Activated CD8-positive, alpha-beta T cell treated with anti-CD3 and anti-CD28 coated beads, Interleukin-2, amount 10 ng/mL, durations not matched to agents 7 days and 5 days (primary cell): ENCODE measurements around the gene PXYLP1. TPM values are rescaled to one million over a fixed set of nuclear protein-coding genes. Genes with fewer than 3 reads are reported as not detected.
A peak's percentile ranks its signal among the peaks of the same experiment; 100 is the strongest.

Experiments
- ATAC-seq: fragments of 150-1000 bp; cut with Tn5 transposase; one replicate; pipeline ENCODE4 v1.10.0; 2021; ENCODE audit warnings: moderate library complexity
- CTCF ChIA-PET: fragments of 350-600 bp; sonication (Branson Sonifier 250); formaldehyde crosslinking; loops from one replicate; lab custom pipeline; 2021; ENCODE audit warnings: antibody characterized with exemption; lab: Charles Lee
- POLR2A ChIA-PET: fragments of 350-600 bp; sonication (Branson Sonifier 250); formaldehyde crosslinking; loops from one replicate; lab custom pipeline; 2021; ENCODE audit warnings: antibody characterized with exemption; lab: Charles Lee
- DNase-seq: peaks from one replicate; pipeline ENCODE4 v3.0.0-alpha.2; 2020
- H3K27ac Mint-ChIP-seq: one replicate; pipeline ENCODE4 v1.8.0; 2021; ENCODE audit warnings: mild to moderate bottlenecking, mixed read lengths
- H3K27me3 Mint-ChIP-seq: one replicate; pipeline ENCODE4 v1.8.0; 2021; ENCODE audit warnings: low read depth, mixed read lengths
- H3K36me3 Mint-ChIP-seq: one replicate; pipeline ENCODE4 v1.8.0; 2021; ENCODE audit warnings: low read depth, mixed read lengths
- H3K4me1 Mint-ChIP-seq: one replicate; pipeline ENCODE4 v1.8.0; 2021; ENCODE audit warnings: low read depth, mixed read lengths
- H3K4me3 Mint-ChIP-seq: one replicate; pipeline ENCODE4 v1.8.0; 2021; ENCODE audit warnings: mild to moderate bottlenecking, mixed read lengths
- H3K9me3 Mint-ChIP-seq: one replicate; pipeline ENCODE4 v1.8.0; 2022; ENCODE audit warnings: mixed read lengths; ENCODE audit not compliant: insufficient read depth
- total RNA-seq, 2 experiments: library from RNA; stranded (reverse); gene quantifications; one replicate each; pipeline ENCODE4 v1.2.3, GENCODE V29; 2021

Gene PXYLP1, protein sequence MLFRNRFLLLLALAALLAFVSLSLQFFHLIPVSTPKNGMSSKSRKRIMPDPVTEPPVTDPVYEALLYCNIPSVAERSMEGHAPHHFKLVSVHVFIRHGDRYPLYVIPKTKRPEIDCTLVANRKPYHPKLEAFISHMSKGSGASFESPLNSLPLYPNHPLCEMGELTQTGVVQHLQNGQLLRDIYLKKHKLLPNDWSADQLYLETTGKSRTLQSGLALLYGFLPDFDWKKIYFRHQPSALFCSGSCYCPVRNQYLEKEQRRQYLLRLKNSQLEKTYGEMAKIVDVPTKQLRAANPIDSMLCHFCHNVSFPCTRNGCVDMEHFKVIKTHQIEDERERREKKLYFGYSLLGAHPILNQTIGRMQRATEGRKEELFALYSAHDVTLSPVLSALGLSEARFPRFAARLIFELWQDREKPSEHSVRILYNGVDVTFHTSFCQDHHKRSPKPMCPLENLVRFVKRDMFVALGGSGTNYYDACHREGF
- total RNA-seq = 10 to 100 TPM; 15.0 to 16.5 TPM

GRCh38 chr3:141231101-141231951 is at the start of gene PXYLP1:
PXYLP1 (plus strand) TSS chr3:141231825; CDS start chr3:141260176, 28,351 bp downstream.
- Mint-ChIP-seq H3K4me1 (peaks cover 50% of the 10 kb centered on the region), H3K36me3 (peaks cover 15% of the 10 kb centered on the region), H3K9me3 (no peaks in the 10 kb centered on the region), H3K27me3 (no peaks in the 10 kb centered on the region), H3K4me3 (peak within 1 kb of the TSS; percentile 87), H3K27ac (peak within 1 kb of the TSS; percentile 96)
- ChIA-PET CTCF (interaction anchor here (0.7 to 11.1 kb wide), 32 partner anchors 9 to 281 kb away, joined by 3 to 337 read pairs (median 6); no protein-coding TSS in a partner anchor), POLR2A (interaction anchor here (0.6 to 4.7 kb wide), 25 partner anchors 8 to 256 kb away, joined by 3 to 60 read pairs (median 4); no protein-coding TSS in a partner anchor)
- DNase-seq (peak; percentile 93), ATAC-seq (peak; percentile 94)

GRCh38 chr3:141183606-141184005 is 48.0 kb upstream of the PXYLP1 start:
- ChIA-PET POLR2A (no interaction called here), CTCF (interaction anchor here (1.3 to 3.9 kb wide), 3 partner anchors 9 to 183 kb away, joined by 3 to 24 read pairs (median 5); no protein-coding TSS in a partner anchor)
- no peak for DNase-seq
- Mint-ChIP-seq H3K27me3 (peaks cover 3% of the 10 kb centered on the region), H3K4me1 (no peaks in the 10 kb centered on the region), H3K27ac (no peak overlapping the region), H3K9me3 (no peaks in the 10 kb centered on the region), H3K4me3 (no peak overlapping the region), H3K36me3 (no peaks in the 10 kb centered on the region)
- ATAC-seq = no peak

GRCh38 chr3:141184430-141184829 is 47.2 kb upstream of the PXYLP1 start:
- no peak overlapping the region for H3K27ac Mint-ChIP-seq
- DNase-seq (no peak), ATAC-seq (no peak)
- H3K9me3 Mint-ChIP-seq = no peaks in the 10 kb centered on the region
- ChIA-PET POLR2A (no interaction called here), CTCF (interaction anchor here (1.3 to 3.9 kb wide), 2 partner anchors 8 to 183 kb away, joined by 3 to 24 read pairs; no protein-coding TSS in a partner anchor)
- H3K36me3 Mint-ChIP-seq = no peaks in the 10 kb centered on the region
- H3K4me1 Mint-ChIP-seq = no peaks in the 10 kb centered on the region
- H3K4me3 Mint-ChIP-seq = no peak overlapping the region
- H3K27me3 Mint-ChIP-seq = peaks cover 5% of the 10 kb centered on the region

GRCh38 chr3:141191097-141191749 is 40.4 kb upstream of the PXYLP1 start:
- H3K27ac Mint-ChIP-seq = no peak overlapping the region
- CTCF ChIA-PET = interaction anchor here (0.7 to 4.4 kb wide), 25 partner anchors 8 to 1886 kb away, joined by 3 to 71 read pairs (median 6); partner anchors contain the start of gene PXYLP1

DNA sequence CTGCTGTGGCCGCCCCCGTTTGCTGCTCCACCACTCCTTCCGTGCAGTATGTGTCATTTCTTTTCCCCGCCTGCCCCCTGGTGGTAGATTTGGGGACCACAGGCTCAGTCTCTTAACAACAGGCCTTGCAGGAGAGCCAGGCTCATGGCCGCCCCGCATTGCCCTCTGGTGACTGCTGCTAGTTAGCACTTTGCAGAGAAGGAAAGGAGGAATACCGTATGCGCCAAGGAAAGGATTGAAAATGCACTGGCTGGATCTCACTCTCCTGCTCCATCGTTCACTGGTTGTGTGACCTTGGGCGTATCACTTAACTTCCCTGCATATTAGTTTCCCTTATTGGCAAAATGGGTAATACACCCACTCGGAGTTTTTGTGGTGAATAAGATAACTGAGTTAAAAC is 39.3 kb upstream of the PXYLP1 start:
- POLR2A ChIA-PET = interaction anchor here (0.7 kb wide), 1 partner anchor 193 kb away, joined by 3 read pairs; no protein-coding TSS in a partner anchor
- Mint-ChIP-seq H3K4me1 (peaks cover 14% of the 10 kb centered on the region), H3K4me3 (no peak overlapping the region), H3K27ac (no peak overlapping the region), H3K9me3 (no peaks in the 10 kb centered on the region), H3K36me3 (no peaks in the 10 kb centered on the region), H3K27me3 (peaks cover 21% of the 10 kb centered on the region)
- DNase-seq = peak; percentile 97
- peak; percentile 100 for ATAC-seq
- CTCF ChIA-PET = interaction anchor here (0.6 to 4.4 kb wide), 31 partner anchors 9 to 1887 kb away, joined by 3 to 71 read pairs (median 6); partner anchors contain the start of gene PXYLP1

More at GRCh38 chr3:141191097-141191749, 40.4 kb upstream of the PXYLP1 start:
- ATAC-seq (no peak), DNase-seq (no peak)
- H3K27me3 Mint-ChIP-seq = peaks cover 10% of the 10 kb centered on the region
- H3K4me1 Mint-ChIP-seq = peaks cover 14% of the 10 kb centered on the region
- H3K9me3 Mint-ChIP-seq = no peaks in the 10 kb centered on the region
- POLR2A ChIA-PET = interaction anchor here (0.7 kb wide), 1 partner anchor 192 kb away, joined by 3 read pairs; no protein-coding TSS in a partner anchor
- no peak overlapping the region for H3K4me3 Mint-ChIP-seq
- H3K36me3 Mint-ChIP-seq = no peaks in the 10 kb centered on the region

- DNase-seq (no peak), ATAC-seq (no peak)
- no peak overlapping the region for H3K27ac Mint-ChIP-seq
- ChIA-PET POLR2A (interaction anchor here (0.6 kb wide), 1 partner anchor 240 kb away, joined by 3 read pairs; no protein-coding TSS in a partner anchor), CTCF (interaction anchor here (0.8 to 4.4 kb wide), 15 partner anchors 9 to 294 kb away, joined by 3 to 71 read pairs (median 7); partner anchors contain the start of gene PXYLP1)
- H3K4me3 Mint-ChIP-seq = no peak overlapping the region
- H3K9me3 Mint-ChIP-seq = no peaks in the 10 kb centered on the region
- no peaks in the 10 kb centered on the region for H3K36me3 Mint-ChIP-seq
- peaks cover 14% of the 10 kb centered on the region for H3K4me1 Mint-ChIP-seq
- peaks cover 29% of the 10 kb centered on the region for H3K27me3 Mint-ChIP-seq
Measured at GRCh38 chr3:141193066-141193830, 38.4 kb upstream of the PXYLP1 start.

DNA sequence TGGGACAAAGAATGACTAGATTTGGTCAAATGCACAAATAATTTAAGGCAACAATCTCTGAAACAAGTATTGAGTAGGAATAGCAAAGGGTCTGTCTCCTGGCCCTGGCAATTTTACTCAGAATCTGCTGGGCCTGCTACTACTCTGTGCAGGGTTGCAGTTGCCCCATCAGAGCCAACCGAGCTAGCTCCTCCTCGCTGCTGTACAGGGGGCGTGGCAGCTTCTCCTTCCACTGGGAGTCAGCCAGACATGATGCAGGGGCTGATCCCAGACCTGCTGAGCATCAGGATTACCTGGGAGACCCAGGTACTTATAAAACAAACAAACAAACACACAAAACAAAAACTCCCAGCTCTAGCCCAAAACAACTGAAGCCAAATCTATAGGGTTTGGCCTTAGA is 30.5 kb upstream of the PXYLP1 start:
- CTCF ChIA-PET = interaction anchor here (0.9 to 2.3 kb wide), 6 partner anchors 9 to 251 kb away, joined by 3 to 8 read pairs (median 4); partner anchors contain the start of gene PXYLP1
- no peak for ATAC-seq
- Mint-ChIP-seq H3K36me3 (no peaks in the 10 kb centered on the region), H3K27ac (no peak overlapping the region), H3K4me1 (no peaks in the 10 kb centered on the region), H3K9me3 (no peaks in the 10 kb centered on the region), H3K4me3 (no peak overlapping the region), H3K27me3 (peaks cover 44% of the 10 kb centered on the region)
- no peak for DNase-seq
- POLR2A ChIA-PET = no interaction called here

GRCh38 chr3:141202682-141203081 is 28.9 kb upstream of the PXYLP1 start:
- Mint-ChIP-seq H3K27ac (no peak overlapping the region), H3K27me3 (peaks cover 35% of the 10 kb centered on the region), H3K36me3 (no peaks in the 10 kb centered on the region), H3K9me3 (no peaks in the 10 kb centered on the region), H3K4me1 (no peaks in the 10 kb centered on the region), H3K4me3 (no peak overlapping the region)
- ChIA-PET CTCF (interaction anchor here (1.3 to 2.3 kb wide), 3 partner anchors 9 to 249 kb away, joined by 4 to 8 read pairs (median 5); no protein-coding TSS in a partner anchor), POLR2A (interaction anchor here (0.7 kb wide), 1 partner anchor 10 kb away, joined by 3 read pairs; no protein-coding TSS in a partner anchor)
- DNase-seq (no peak), ATAC-seq (no peak)

GRCh38 chr3:141203866-141204265 is 27.8 kb upstream of the PXYLP1 start:
- DNase-seq = no peak
- ChIA-PET CTCF (no interaction called here), POLR2A (no interaction called here)
- Mint-ChIP-seq H3K27me3 (peaks cover 24% of the 10 kb centered on the region), H3K9me3 (no peaks in the 10 kb centered on the region), H3K4me3 (no peak overlapping the region), H3K27ac (no peak overlapping the region), H3K4me1 (no peaks in the 10 kb centered on the region), H3K36me3 (no peaks in the 10 kb centered on the region)
- no peak for ATAC-seq

DNA sequence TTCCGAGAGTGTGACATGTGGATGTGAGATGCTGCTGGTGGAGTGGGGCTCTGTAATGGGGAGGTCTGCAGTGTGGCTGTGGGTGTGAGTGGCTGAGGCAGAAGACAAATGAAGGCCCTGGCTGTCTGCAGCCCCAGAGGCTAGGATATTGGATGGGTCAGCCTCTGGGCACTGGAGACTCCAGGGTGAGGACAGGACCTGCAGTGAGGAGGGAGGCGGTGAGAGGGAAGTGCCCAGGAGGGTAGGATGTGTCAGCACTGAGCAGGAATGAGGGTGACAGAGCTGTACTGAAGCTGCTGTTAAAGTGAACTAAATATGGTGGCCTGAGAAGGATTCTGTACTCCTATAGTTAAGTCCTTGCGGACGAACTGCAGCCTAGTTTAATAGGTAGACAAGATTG is 27.3 kb upstream of the PXYLP1 start:
- Mint-ChIP-seq H3K27ac (no peak overlapping the region), H3K4me3 (no peak overlapping the region), H3K36me3 (no peaks in the 10 kb centered on the region), H3K4me1 (no peaks in the 10 kb centered on the region), H3K9me3 (no peaks in the 10 kb centered on the region), H3K27me3 (peaks cover 22% of the 10 kb centered on the region)
- CTCF ChIA-PET = no interaction called here
- POLR2A ChIA-PET = no interaction called here
- DNase-seq = no peak
- ATAC-seq = no peak
